ENCODE measurements around the gene PRDM13. TPM values are rescaled to one million over a fixed set of nuclear protein-coding genes. Genes with fewer than 3 reads are reported as not detected.

Gene PRDM13
- polyA plus RNA-seq, 2 of the 4 experiments (the other 2 are of a cell fraction), result 0.41 to 0.74 TPM

DNA sequence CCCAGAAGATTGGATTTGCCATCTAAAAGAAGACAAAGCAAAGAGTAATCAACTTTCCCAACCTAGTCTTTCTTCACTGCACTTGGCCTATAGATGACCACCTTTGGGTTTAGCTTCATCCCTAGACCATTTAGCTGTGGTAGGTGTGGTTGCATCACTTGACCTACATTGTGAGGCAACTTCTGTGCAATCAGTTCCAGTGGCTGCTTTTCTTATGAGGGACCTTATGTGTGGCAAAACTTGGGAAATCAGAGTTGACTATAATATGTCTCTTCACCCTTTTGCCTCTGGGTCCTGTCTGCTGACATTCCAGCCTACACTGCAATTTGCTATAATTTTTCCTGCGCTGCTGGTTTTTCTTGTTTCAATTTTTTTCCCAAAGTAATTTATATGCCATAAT lies 55.2 kb downstream of the PRDM13 start (continued):
- no peak for TF ChIP-seq BCL3 (IDR thresholded peaks at IDR 0.05)
- TF ChIP-seq PHF8 (IDR thresholded peaks at IDR 0.05; ENCODE audit: borderline replicate concordance, low read depth), result no peak
- TF ChIP-seq BHLHE40 (IDR thresholded peaks at IDR 0.05; ENCODE audit: low read depth, low read length), result no peak
- no peak for TF ChIP-seq GATA3 (IDR thresholded peaks at IDR 0.05; ENCODE audit: borderline replicate concordance)

DNA sequence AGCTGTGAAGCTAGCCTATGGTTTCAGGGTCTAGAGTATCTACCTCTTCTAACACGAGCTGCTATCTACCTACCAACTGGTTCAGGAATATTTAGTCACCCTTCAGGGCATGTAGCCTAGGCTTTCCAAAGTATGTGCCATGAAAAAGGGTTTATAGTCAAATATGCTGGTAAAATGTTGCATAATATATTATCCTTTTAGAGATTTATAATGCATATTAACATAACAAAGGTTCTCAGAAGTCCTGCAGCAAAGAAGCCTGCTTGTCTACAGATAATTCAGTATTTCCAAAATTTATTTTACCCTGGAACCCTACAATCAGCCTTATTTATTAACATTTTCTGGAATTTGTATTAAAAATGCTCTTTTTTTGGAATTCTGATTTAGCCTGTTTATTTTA lies 56.0 kb downstream of the PRDM13 start:
- no peak overlapping the region for H3K4me2 ChIP-seq
- no peak for ATAC-seq
- no peak for DNase-seq (ENCODE audit: low read depth in 1 of 2, low spot score in 1 of 2)
- ChIA-PET POLR2A (no interaction called here), CTCF (no interaction called here)
- no peaks in the 10 kb centered on the region for H3K4me1 ChIP-seq
- FAIRE-seq, result no peak
- TF ChIP-seq RCOR1 (IDR thresholded peaks at IDR 0.05; ENCODE audit: low read depth, low read length) (no peak), SMC3 (IDR thresholded peaks at IDR 0.05) (no peak), ZNF302 (CRISPR knock-in tag; IDR thresholded peaks at IDR 0.05) (no peak), GATA3 (IDR thresholded peaks at IDR 0.05; ENCODE audit: borderline replicate concordance) (no peak), RAD21 (conservative IDR thresholded peaks at IDR 0.05 in 1 of 2, IDR thresholded peaks at IDR 0.05 in 1 of 2) (no peak), NPAS2 (CRISPR knock-in tag; IDR thresholded peaks at IDR 0.05; ENCODE audit: borderline replicate concordance) (no peak), NR3C1 (IDR thresholded peaks at IDR 0.05) (no peak), POLR2AphosphoS2 (conservative IDR thresholded peaks at IDR 0.05; ENCODE audit: low read length) (no peak), HMGXB4 (CRISPR knock-in tag; IDR thresholded peaks at IDR 0.05; ENCODE audit: borderline replicate concordance) (no peak)
- TF ChIP-seq, protein P1, sequence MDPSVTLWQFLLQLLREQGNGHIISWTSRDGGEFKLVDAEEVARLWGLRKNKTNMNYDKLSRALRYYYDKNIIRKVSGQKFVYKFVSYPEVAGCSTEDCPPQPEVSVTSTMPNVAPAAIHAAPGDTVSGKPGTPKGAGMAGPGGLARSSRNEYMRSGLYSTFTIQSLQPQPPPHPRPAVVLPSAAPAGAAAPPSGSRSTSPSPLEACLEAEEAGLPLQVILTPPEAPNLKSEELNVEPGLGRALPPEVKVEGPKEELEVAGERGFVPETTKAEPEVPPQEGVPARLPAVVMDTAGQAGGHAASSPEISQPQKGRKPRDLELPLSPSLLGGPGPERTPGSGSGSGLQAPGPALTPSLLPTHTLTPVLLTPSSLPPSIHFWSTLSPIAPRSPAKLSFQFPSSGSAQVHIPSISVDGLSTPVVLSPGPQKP (IDR thresholded peaks at IDR 0.05; ENCODE audit: low read depth, low read length), result no peak
- H3K9me3 ChIP-seq, result no peaks in the 10 kb centered on the region
- no peak overlapping the region for H3K27ac ChIP-seq
- H3K4me3 ChIP-seq, result no peak overlapping the region
- WGBS (ENCODE audit: missing lambda C conversion rate), result 0% methylated on average over 1 of the region's 1 CpG

Small RNAs within 50 kb of the gene (small RNA-seq; reads per million reads assigned to genes)
- 0 reads per million in 6 experiments for gene RF00019

Other genes starting within 250 kb of the PRDM13 start
- 17.2 and 17.3 TPM in 2 replicates for gene COQ3, start 212.6 kb upstream of the PRDM13 start, polyA plus RNA-seq (2011; rRNA removed)
- gene COQ3, start 212.6 kb upstream of the PRDM13 start, polyA plus RNA-seq (2017; fragmentation: RNase III; extraction: RNeasy Plus Mini Kit Qiagen cat#74134 plus additional on column Dnase treatment), result 13.1 to 14.0 TPM (median 13.3 TPM) in 3 replicates
- 51.5 and 52.7 TPM in 2 replicates for gene PNISR, start 181.5 kb upstream of the PRDM13 start, polyA plus RNA-seq (2011; rRNA removed)
- 47.9 to 56.8 TPM (median 53.7 TPM) in 3 replicates for gene PNISR, start 181.5 kb upstream of the PRDM13 start, polyA plus RNA-seq (2017; fragmentation: RNase III; extraction: RNeasy Plus Mini Kit Qiagen cat#74134 plus additional on column Dnase treatment)
- gene USP45, start 91.4 kb upstream of the PRDM13 start, polyA plus RNA-seq (2011; rRNA removed), result 11.7 and 12.0 TPM in 2 replicates
- gene USP45, start 91.4 kb upstream of the PRDM13 start, polyA plus RNA-seq (2017; fragmentation: RNase III; extraction: RNeasy Plus Mini Kit Qiagen cat#74134 plus additional on column Dnase treatment), result 4.5 to 4.7 TPM (median 4.5 TPM) in 3 replicates
- gene CCNC, start 38.2 kb upstream of the PRDM13 start, polyA plus RNA-seq (2011; rRNA removed), result 60.3 and 66.0 TPM in 2 replicates
- 43.6 to 46.9 TPM (median 44.1 TPM) in 3 replicates for gene CCNC, start 38.2 kb upstream of the PRDM13 start, polyA plus RNA-seq (2017; fragmentation: RNase III; extraction: RNeasy Plus Mini Kit Qiagen cat#74134 plus additional on column Dnase treatment)

Measured in A549 (cell line).